HG03558 (cell line): ENCODE measurements around the gene GNG3.
"Not testable (repeated sequence)": the region's sequence is repeated elsewhere in the genome, so short reads cannot be mapped to it uniquely, and the experiment has no call there.

Experiments
- ATAC-seq: cut with Tn5 transposase; IDR thresholded peaks from one replicate; pipeline ENCODE4 v1.9.1; 2021; ENCODE audit warnings: moderate number of reproducible peaks; ENCODE audit not compliant: unreplicated experiment; ENCODE audit errors: extremely low read depth

GNG3 gene

GRCh38 chr11:62715150-62716130 lies 8.0 kb downstream of the GNG3 start:
- no peak for ATAC-seq

- ATAC-seq: no peak
Observed at GRCh38 chr11:62716206-62716605, 8.7 kb downstream of the GNG3 start.

GRCh38 chr11:62716816-62717215 lies 9.3 kb downstream of the GNG3 start:
- no peak for ATAC-seq

GRCh38 chr11:62719302-62719978 lies 12.0 kb downstream of the GNG3 start:
- ATAC-seq: no peak

GRCh38 chr11:62721994-62722393 lies 14.5 kb downstream of the GNG3 start:
- ATAC-seq: no peak

GRCh38 chr11:62724171-62724570 lies 16.7 kb downstream of the GNG3 start:
- ATAC-seq: no peak

- no peak for ATAC-seq
Observed at GRCh38 chr11:62725646-62726045, 18.2 kb downstream of the GNG3 start.

- no peak for ATAC-seq
Observed at GRCh38 chr11:62726156-62726914, 18.9 kb downstream of the GNG3 start.

- no peak for ATAC-seq
Observed at GRCh38 chr11:62726915-62727164, 19.4 kb downstream of the GNG3 start.

- peak; percentile 42 for ATAC-seq
Observed at GRCh38 chr11:62727165-62727871, 19.8 kb downstream of the GNG3 start, which contains the start of gene HNRNPUL2. HNRNPUL2 (minus strand) TSS chr11:62727457; CDS start chr11:62727156, 301 bp downstream.

- ATAC-seq: peak; percentile 27
Observed at GRCh38 chr11:62727872-62728170, 20.3 kb downstream of the GNG3 start.

GRCh38 chr11:62728171-62728988 lies 20.9 kb downstream of the GNG3 start, which contains the start of gene TTC9C:
TTC9C (plus strand) TSS chr11:62728486; CDS start chr11:62728849, 363 bp downstream.
- no peak for ATAC-seq

GRCh38 chr11:62730076-62730475 lies 22.6 kb downstream of the GNG3 start:
- not testable (repeated sequence) for ATAC-seq

- ATAC-seq: no peak
Observed at GRCh38 chr11:62732830-62733229, 25.4 kb downstream of the GNG3 start.

GRCh38 chr11:62737196-62737595 lies 29.7 kb downstream of the GNG3 start:
- ATAC-seq: no peak

GRCh38 chr11:62747475-62748160 lies 40.1 kb downstream of the GNG3 start:
- no peak for ATAC-seq

GRCh38 chr11:62749931-62750330 lies 42.5 kb downstream of the GNG3 start:
- ATAC-seq: not testable (repeated sequence)

- ATAC-seq: no peak
Observed at GRCh38 chr11:62752177-62752785, 44.8 kb downstream of the GNG3 start.
